GM12878 (cell line): Measurements from ENCODE around the gene ABR. TPM values are rescaled to one million over a fixed set of nuclear protein-coding genes. Genes with fewer than 3 reads are reported as not detected.

Experiments used
- ATAC-seq: fragments of 200-7000 bp; cut with Tn5 transposase; 3 replicates; pipeline ENCODE4 v1.9.1; 2020; ENCODE audit warnings: mild to moderate bottlenecking, moderate library complexity
- BruUV-seq: library from RNA; stranded (reverse); fragments of 400-500 nt; replicated peaks from 2 replicates; lab custom pipeline; 2021; lab: Mats Ljungman, UMichigan
- CTCF ChIA-PET: fragments of 300-600 bp; sonication (Branson Sonifier 250); formaldehyde crosslinking; extraction: SDS; loops from one replicate; lab custom pipeline; 2021; ENCODE audit warnings: inconsistent platforms; lab: Yijun Ruan, JAX
- POLR2A ChIA-PET: fragments of 350-600 bp; formaldehyde crosslinking; extraction: SDS; loops from one replicate; lab custom pipeline; 2021; ENCODE audit warnings: inconsistent platforms; lab: Charles Lee
- RAD21 ChIA-PET: fragments of 300-600 bp; sonication (Branson Sonifier 250); formaldehyde crosslinking; loops from one replicate; lab custom pipeline; 2023; ENCODE audit warnings: antibody characterized with exemption; ENCODE audit not compliant: unreplicated experiment; lab: Charles Lee
- SMC1A ChIA-PET: fragments of 300-600 bp; sonication (Branson Sonifier 250); formaldehyde crosslinking; loops from one replicate; lab custom pipeline; 2023; ENCODE audit not compliant: unreplicated experiment, uncharacterized antibody; lab: Charles Lee
- DNase-seq: peaks from one replicate; pipeline ENCODE4 v3.0.0-alpha.2; 2011; ENCODE audit warnings: low read depth, low spot score
- FAIRE-seq: peaks from 3 replicates; lab custom pipeline; 2011; peaks lifted over from hg19 to GRCh38; lab: Jason Lieb, UNC
- H2AFZ ChIP-seq: 2 replicates; pipeline ENCODE4 v1.6.0; 2011; ENCODE audit warnings: low read depth, low read length, control low read depth; ENCODE audit not compliant: control insufficient read depth
- H3K27ac ChIP-seq: 2 replicates; pipeline ENCODE4 v1.5.1; 2011; ENCODE audit warnings: control low read depth; ENCODE audit not compliant: control insufficient read depth, insufficient read depth
- H3K27me3 ChIP-seq, 2 experiments: replicated peaks in 1 of 2; 2 replicates each; pipeline versions ENCODE4 v1.6.0 to v1.6.1; 2011; ENCODE audit warnings: low read length in 1 of 2; ENCODE audit not compliant: control insufficient read depth in 2 of 2, insufficient read depth in 2 of 2
- H3K36me3 ChIP-seq, 2 experiments: 2 replicates each; pipeline ENCODE4 v1.5.1; 2011; ENCODE audit warnings: low read length in 1 of 2; ENCODE audit not compliant: control insufficient read depth in 2 of 2, insufficient read depth in 2 of 2
- H3K4me1 ChIP-seq: 2 replicates; pipeline ENCODE4 v1.6.1; 2011; ENCODE audit warnings: mild to moderate bottlenecking, low read length, moderate library complexity, mixed read lengths; ENCODE audit not compliant: control insufficient read depth, insufficient read depth
- H3K4me2 ChIP-seq: 2 replicates; pipeline ENCODE4 v1.6.0; 2011; ENCODE audit warnings: control low read depth; ENCODE audit not compliant: control insufficient read depth, insufficient read depth
- H3K4me3 ChIP-seq: fragments of 200-600 bp; sonication (generic); 2 replicates; pipeline ENCODE4 v1.5.1; 2016
- H3K79me2 ChIP-seq: 2 replicates; pipeline ENCODE4 v1.6.0; 2011; ENCODE audit warnings: low read length; ENCODE audit not compliant: control insufficient read depth, insufficient read depth
- H3K9ac ChIP-seq: 2 replicates; pipeline ENCODE4 v1.8.0; 2011; ENCODE audit warnings: low read length, control low read depth, mixed read lengths; ENCODE audit not compliant: control insufficient read depth, insufficient read depth
- H3K9me3 ChIP-seq: replicated peaks from 3 replicates; pipeline ENCODE4 v1.5.1; 2011; ENCODE audit warnings: mild to moderate bottlenecking, low read length; ENCODE audit not compliant: control insufficient read depth, insufficient read depth
- H4K20me1 ChIP-seq: 2 replicates; pipeline ENCODE4 v1.6.0; 2011; ENCODE audit not compliant: control insufficient read depth, insufficient read depth
- ASH2L ChIP-seq: fragments of 300-600, 200-600 bp; sonication (generic); IDR thresholded peaks from 2 replicates; pipeline ENCODE4 v1.6.1; 2017; ENCODE audit warnings: low read depth, mild to moderate bottlenecking, borderline replicate concordance
- ATF7 ChIP-seq: fragments of 450-650 bp; IDR thresholded peaks from 2 replicates; pipeline ENCODE4 v1.6.1; 2016; ENCODE audit warnings: low read depth, mild to moderate bottlenecking
- BCL11A ChIP-seq: IDR thresholded peaks from 2 replicates; pipeline ENCODE4 v1.6.1; 2011; ENCODE audit warnings: low read depth, low read length
- BCL3 ChIP-seq: IDR thresholded peaks from 2 replicates; pipeline ENCODE4 v1.6.1; 2011; ENCODE audit warnings: borderline replicate concordance, low read depth, mild to moderate bottlenecking, moderate library complexity, low read length; ENCODE audit not compliant: insufficient read depth, poor library complexity, severe bottlenecking
- FOXK2 ChIP-seq: fragments of 450-650 bp; IDR thresholded peaks from 2 replicates; pipeline ENCODE4 v1.6.1; 2017; ENCODE audit warnings: mild to moderate bottlenecking, moderate library complexity
- HDAC2 ChIP-seq: fragments of 200-600 bp; sonication (generic); IDR thresholded peaks from 2 replicates; pipeline ENCODE4 v1.6.1; 2017
- IKZF2 ChIP-seq, 2 experiments: fragments of 450-650 bp; IDR thresholded peaks; 2 replicates each; pipeline ENCODE4 v1.6.1; 2017; ENCODE audit warnings: mild to moderate bottlenecking in 2 of 2, moderate library complexity in 2 of 2
- MTA2 ChIP-seq: fragments of 450-650 bp; IDR thresholded peaks from 2 replicates; pipeline ENCODE4 v1.6.1; 2016; ENCODE audit warnings: low read depth, mild to moderate bottlenecking, moderate library complexity
- NRF1 ChIP-seq: conservative IDR thresholded peaks from 2 replicates; pipeline ENCODE4 v1.6.1; 2011; ENCODE audit warnings: mild to moderate bottlenecking, low read depth, low read length, improper control_type of control experiment
- RFX5 ChIP-seq: IDR thresholded peaks from 2 replicates; pipeline ENCODE4 v1.6.1; 2011; ENCODE audit warnings: low read depth, low read length, improper control_type of control experiment
- SMC3 ChIP-seq: IDR thresholded peaks from 2 replicates; pipeline ENCODE4 v1.6.1; 2011; ENCODE audit warnings: low read length, improper control_type of control experiment, borderline replicate concordance
- SP1 ChIP-seq: IDR thresholded peaks from one replicate; pipeline ENCODE4 v1.6.1; 2011; ENCODE audit warnings: low read depth, low read length
- YY1 ChIP-seq: IDR thresholded peaks from 2 replicates; pipeline ENCODE4 v1.6.1; 2011; ENCODE audit warnings: low read depth, mild to moderate bottlenecking, low read length
- ZBTB11 ChIP-seq: fragments of 450-650 bp; formaldehyde crosslinking; IDR thresholded peaks from 2 replicates; pipeline ENCODE4 v1.5.0; 2022; ENCODE audit warnings: mild to moderate bottlenecking, missing genetic modification characterization
- ZBTB40 ChIP-seq: fragments of 450-650 bp; IDR thresholded peaks from 2 replicates; pipeline ENCODE4 v1.6.1; 2016; ENCODE audit warnings: mild to moderate bottlenecking, moderate library complexity, borderline replicate concordance
- WGBS: methylation state at CpG from one replicate; pipeline ENCODE4 v1.1.6; 2016; ENCODE audit warnings: low lambda C conversion rate; ENCODE audit not compliant: insufficient replicate concordance, insufficient coverage; ENCODE audit errors: missing lambda C conversion rate; 5-methylcytosine and 5-hydroxymethylcytosine counted together
- in situ Hi-C: fragments of 300-500 bp; cut with MboI; formaldehyde crosslinking; loops from 9 replicates; pipeline ENCODE4 v1.14.3; 2018; ENCODE audit warnings: mixed read lengths
- intact Hi-C: fragments of 100-400 bp; cut with micrococcal nuclease; formaldehyde crosslinking; loops from one replicate; pipeline ENCODE4 v1.14.2; 2022; ENCODE audit not compliant: unreplicated experiment
- polyA plus RNA-seq, 11 experiments: library from polyadenylated mRNA; depleted of rRNA in 4 of 11; unstranded in 6 of 11; stranded (reverse) in 5 of 11; fragments of >200 nt; fragmentation: Nextera tagmentation in 4 of 11; fragmentation: Illumina TruSeq in 1 of 11; extraction: Ambion mirVana in 4 of 11; extraction: Trizol in 1 of 11; gene quantifications; 1 replicate in 1 of 11; 2 replicates in 10 of 11; pipeline versions ENCODE4 v1.2.1 to v1.2.3, GENCODE V29; 2011 to 2016; ENCODE audit warnings: inconsistent platforms in 2 of 11, missing spikeins in 2 of 11, low read depth in 1 of 11
- total RNA-seq, 4 experiments: library from RNA; depleted of rRNA in 3 of 4; stranded (reverse); fragments of >200 nt in 3 of 4; fragmentation: Illumina TruSeq in 1 of 4; extraction: Trizol in 1 of 4; gene quantifications; 2 replicates each; pipeline versions ENCODE4 v1.2.1 to v1.2.3, GENCODE V29; 2013 to 2021

The ABR gene
- total and polyA plus RNA-seq, 10 of the 15 experiments (the other 5 are each of a cell fraction or from before 2014, with no cell fraction given) = 1.4 to 112 (median 30.0) TPM

GRCh38 chr17:1090465-1091189, 89.2 kb downstream of the ABR start:
- Histone ChIP-seq H3K4me3 (no peak overlapping the region), H3K4me2 (no peak overlapping the region), H3K36me3 (peaks cover 15 to 38% of the 10 kb centered on the region in 2 experiments; a peak in 3 of 4 replicates), H3K9ac (no peak overlapping the region), H4K20me1 (no peaks in the 10 kb centered on the region), H3K79me2 (no peaks in the 10 kb centered on the region), H3K27ac (no peak overlapping the region), H2AFZ (no peak overlapping the region), H3K27me3 (no peaks in the 10 kb centered on the region), H3K4me1 (no peaks in the 10 kb centered on the region), H3K9me3 (no peaks in the 10 kb centered on the region)
- no peak for ATAC-seq
- TF ChIP-seq ASH2L = no peak
- no peak for TF ChIP-seq FOXK2
- TF ChIP-seq MTA2 = no peak
- no peak for TF ChIP-seq SP1
- TF ChIP-seq BCL3 = no peak
- TF ChIP-seq SMC3 = no peak
- no peak for TF ChIP-seq HDAC2
- TF ChIP-seq YY1 = no peak
- no peak for TF ChIP-seq RFX5
- no peak for TF ChIP-seq NRF1
- TF ChIP-seq ATF7 = no peak
- no peak for TF ChIP-seq ZBTB40
- no peak for TF ChIP-seq BCL11A
- TF ChIP-seq ZBTB11 (CRISPR knock-in tag) = no peak
- TF ChIP-seq IKZF2 (IDR thresholded peaks at IDR 0.05) = no peak
- ChIA-PET CTCF (no interaction called here), RAD21 (no interaction called here), POLR2A (no interaction called here), SMC1A (no interaction called here)
- no TSS peak for BruUV-seq
- in situ Hi-C loops = no loop called here
- no peak for FAIRE-seq
- WGBS = 89% methylated on average over 19 of the region's 19 CpGs
- DNase-seq = no peak
- intact Hi-C loops = no loop called here
